ENCODE measurements around the gene TAF4.
"Not testable (repeated sequence)": the region's sequence is repeated elsewhere in the genome, so short reads cannot be mapped to it uniquely, and the experiment has no call there.

The TAF4 gene

GRCh38 chr20:62088258-62089127, 22.8 kb upstream of the TAF4 start:
- ChIA-PET CTCF (no interaction called here), POLR2A (no interaction called here)
- DNase-seq: peak; percentile 48 to 70 (median 58)

GRCh38 chr20:62087632-62088031, 22.0 kb upstream of the TAF4 start:
- POLR2A ChIA-PET: no interaction called here
- Histone ChIP-seq H3K4me3 (ENCODE audit: control insufficient read depth in 1 of 7, extremely low read depth in 1 of 7, insufficient read depth in 4 of 7, low read depth in 2 of 7, low read length in 6 of 7) (no peak overlapping the region), H3K27me3 (replicated peaks in 2 of 5; ENCODE audit: control insufficient read depth in 4 of 5, insufficient read depth in 5 of 5, low read length in 4 of 5) (peaks cover 0 to 13% (median 2%) of the 10 kb centered on the region in 5 experiments)

More at GRCh38 chr20:62088258-62089127, 22.8 kb upstream of the TAF4 start:
- Histone ChIP-seq H3K27me3 (replicated peaks in 2 of 5; ENCODE audit: control insufficient read depth in 4 of 5, insufficient read depth in 5 of 5, low read length in 4 of 5) (peaks cover 0 to 13% (median 2%) of the 10 kb centered on the region in 5 experiments), H3K4me1 (ENCODE audit: control extremely low read depth in 1 of 4, control insufficient read depth in 4 of 4, insufficient read depth in 4 of 4, low read length in 3 of 4) (no peaks in the 10 kb centered on the region), H3K36me3 (ENCODE audit: control insufficient read depth in 4 of 4, insufficient read depth in 4 of 4, low read length in 3 of 4) (no peaks in the 10 kb centered on the region), H3K4me3 (ENCODE audit: control insufficient read depth in 1 of 7, extremely low read depth in 1 of 7, insufficient read depth in 4 of 7, low read depth in 2 of 7, low read length in 6 of 7) (no peak overlapping the region), H3K9me3 (ENCODE audit: control extremely low read depth in 1 of 5, control insufficient read depth in 4 of 5, insufficient read depth in 2 of 5, low read depth in 1 of 5, low read length in 4 of 5) (peaks cover 0 to 5% (median under 1%) of the 10 kb centered on the region in 5 experiments), H3K27ac (ENCODE audit: insufficient read depth in 1 of 2, low read depth in 1 of 2, low read length in 2 of 2, poor library complexity in 1 of 2, severe bottlenecking in 2 of 2) (no peak overlapping the region)
- 92% methylated on average over 7 of the region's 15 CpGs for WGBS (ENCODE audit: insufficient coverage)

DNA sequence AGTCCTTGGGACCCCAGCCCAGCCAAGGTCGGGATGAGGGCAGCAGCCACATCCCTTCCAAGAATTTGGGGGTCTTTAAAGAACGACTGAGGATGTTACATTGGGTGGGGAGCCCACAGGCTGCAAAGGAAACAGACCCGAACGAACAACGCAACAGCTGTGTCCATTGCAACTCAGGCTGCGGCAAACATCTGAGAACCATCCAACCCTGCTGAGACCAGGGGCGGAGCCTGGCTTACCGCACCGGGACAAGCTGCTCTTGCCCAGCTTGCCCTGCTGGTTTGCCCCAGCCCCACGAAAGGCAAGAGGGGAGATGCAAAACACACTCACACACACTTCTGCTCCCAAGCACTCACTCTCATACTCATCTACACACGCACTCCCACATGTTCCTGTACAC, 21.5 kb upstream of the TAF4 start:
- Histone ChIP-seq H3K36me3 (ENCODE audit: control insufficient read depth in 4 of 4, insufficient read depth in 4 of 4, low read length in 3 of 4) (no peaks in the 10 kb centered on the region), H3K9me3 (ENCODE audit: control extremely low read depth in 1 of 5, control insufficient read depth in 4 of 5, insufficient read depth in 2 of 5, low read depth in 1 of 5, low read length in 4 of 5) (no peaks in the 10 kb centered on the region), H3K27ac (ENCODE audit: insufficient read depth in 1 of 2, low read depth in 1 of 2, low read length in 2 of 2, poor library complexity in 1 of 2, severe bottlenecking in 2 of 2) (no peak overlapping the region), H3K27me3 (replicated peaks in 2 of 5; ENCODE audit: control insufficient read depth in 4 of 5, insufficient read depth in 5 of 5, low read length in 4 of 5) (peaks cover 0 to 15% (median 2%) of the 10 kb centered on the region in 5 experiments), H3K4me3 (ENCODE audit: control insufficient read depth in 1 of 7, extremely low read depth in 1 of 7, insufficient read depth in 4 of 7, low read depth in 2 of 7, low read length in 6 of 7) (no peak overlapping the region), H3K4me1 (ENCODE audit: control extremely low read depth in 1 of 4, control insufficient read depth in 4 of 4, insufficient read depth in 4 of 4, low read length in 3 of 4) (no peaks in the 10 kb centered on the region)
- WGBS (ENCODE audit: insufficient coverage): 48% methylated on average over 9 of the region's 11 CpGs
- ChIA-PET POLR2A (no interaction called here), CTCF (no interaction called here)
- DNase-seq: peak in 2 of 3 donors; percentile 16 to 31

More at GRCh38 chr20:62087632-62088031, 22.0 kb upstream of the TAF4 start:
- Histone ChIP-seq H3K27ac (ENCODE audit: insufficient read depth in 1 of 2, low read depth in 1 of 2, low read length in 2 of 2, poor library complexity in 1 of 2, severe bottlenecking in 2 of 2) (no peak overlapping the region), H3K9me3 (ENCODE audit: control extremely low read depth in 1 of 5, control insufficient read depth in 4 of 5, insufficient read depth in 2 of 5, low read depth in 1 of 5, low read length in 4 of 5) (peaks cover 0 to 2% (median 0%) of the 10 kb centered on the region in 5 experiments), H3K4me1 (ENCODE audit: control extremely low read depth in 1 of 4, control insufficient read depth in 4 of 4, insufficient read depth in 4 of 4, low read length in 3 of 4) (no peaks in the 10 kb centered on the region), H3K36me3 (ENCODE audit: control insufficient read depth in 4 of 4, insufficient read depth in 4 of 4, low read length in 3 of 4) (no peaks in the 10 kb centered on the region)
- CTCF ChIA-PET: no interaction called here
- no peak for DNase-seq
- WGBS (ENCODE audit: insufficient coverage): 95% methylated on average over 15 of the region's 17 CpGs

DNA sequence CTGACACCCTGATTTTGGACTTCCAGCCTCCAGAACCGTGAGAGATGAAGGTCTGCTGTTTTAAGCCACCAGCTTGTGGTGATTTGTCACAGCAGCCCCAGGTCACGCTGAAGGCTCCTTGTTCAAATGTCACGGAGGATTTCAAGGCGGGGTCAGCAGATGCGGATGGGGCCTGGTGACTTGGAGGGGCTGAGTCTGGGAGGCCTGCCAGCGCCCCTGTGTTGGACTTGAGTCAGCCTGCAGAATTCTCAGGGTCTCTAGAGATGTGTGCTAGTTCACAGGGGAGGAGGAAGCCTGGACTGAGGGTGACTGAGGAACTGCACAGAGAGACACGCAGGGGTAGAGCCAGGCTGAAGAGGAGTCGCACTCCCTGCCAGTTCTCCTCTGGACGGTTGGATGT, 19.5 kb upstream of the TAF4 start:
- H3K27me3 ChIP-seq (replicated peaks in 2 of 5; ENCODE audit: control insufficient read depth in 4 of 5, insufficient read depth in 5 of 5, low read length in 4 of 5): peaks cover 2 to 15% (median 2%) of the 10 kb centered on the region in 5 experiments
- no peak for DNase-seq
- ChIA-PET CTCF (interaction anchor here (1.1 kb wide), 1 partner anchor 9 kb away, joined by 3 read pairs; no protein-coding TSS in a partner anchor), POLR2A (interaction anchor here (1.1 kb wide), 1 partner anchor 19 kb away, joined by 3 read pairs; no protein-coding TSS in a partner anchor)
- WGBS (ENCODE audit: insufficient coverage): 91% methylated on average over 8 of the region's 9 CpGs
- H3K9me3 ChIP-seq (ENCODE audit: control extremely low read depth in 1 of 5, control insufficient read depth in 4 of 5, insufficient read depth in 2 of 5, low read depth in 1 of 5, low read length in 4 of 5): peaks cover 0 to 3% (median 0%) of the 10 kb centered on the region in 5 experiments
- H3K4me3 ChIP-seq (ENCODE audit: control insufficient read depth in 1 of 7, extremely low read depth in 1 of 7, insufficient read depth in 4 of 7, low read depth in 2 of 7, low read length in 6 of 7): no peak overlapping the region
- no peaks in the 10 kb centered on the region for H3K36me3 ChIP-seq (ENCODE audit: control insufficient read depth in 4 of 4, insufficient read depth in 4 of 4, low read length in 3 of 4)
- H3K27ac ChIP-seq (ENCODE audit: insufficient read depth in 1 of 2, low read depth in 1 of 2, low read length in 2 of 2, poor library complexity in 1 of 2, severe bottlenecking in 2 of 2): no peak overlapping the region
- H3K4me1 ChIP-seq (ENCODE audit: control extremely low read depth in 1 of 4, control insufficient read depth in 4 of 4, insufficient read depth in 4 of 4, low read length in 3 of 4): no peaks in the 10 kb centered on the region

DNA sequence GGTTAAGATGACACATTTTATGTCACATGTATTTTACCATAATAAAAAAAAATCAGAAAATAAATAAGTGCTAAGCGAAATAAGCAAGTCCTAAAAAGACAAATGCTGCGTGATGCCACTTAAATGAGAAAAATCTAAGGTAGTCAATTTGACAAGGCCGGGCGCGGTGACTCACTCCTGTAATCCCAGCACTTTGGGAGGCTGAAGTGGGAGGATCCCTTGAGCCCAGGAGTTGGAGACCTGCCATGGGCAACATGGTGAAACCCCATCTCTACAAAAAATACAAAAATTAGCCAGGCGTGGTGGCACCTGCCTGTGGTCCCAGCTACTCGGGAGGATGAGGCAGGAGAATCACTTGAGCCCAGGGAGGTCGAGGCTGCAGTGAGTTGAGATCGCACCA, 18.5 kb upstream of the TAF4 start:
- WGBS (ENCODE audit: insufficient coverage): 100% methylated on average over 6 of the region's 9 CpGs
- H3K4me3 ChIP-seq (ENCODE audit: control insufficient read depth in 1 of 7, extremely low read depth in 1 of 7, insufficient read depth in 4 of 7, low read depth in 2 of 7, low read length in 6 of 7): not testable (repeated sequence)
- CTCF ChIA-PET: interaction anchor here (1.1 kb wide), 1 partner anchor 10 kb away, joined by 3 read pairs; no protein-coding TSS in a partner anchor

GRCh38 chr20:62083312-62083711, 17.6 kb upstream of the TAF4 start:
- DNase-seq: no peak
- H3K4me1 ChIP-seq (ENCODE audit: control extremely low read depth in 1 of 4, control insufficient read depth in 4 of 4, insufficient read depth in 4 of 4, low read length in 3 of 4): no peaks in the 10 kb centered on the region
- WGBS (ENCODE audit: insufficient coverage): 75% methylated on average over 4 of the region's 5 CpGs
- peaks cover 1 to 13% (median 2%) of the 10 kb centered on the region in 5 experiments for H3K27me3 ChIP-seq (replicated peaks in 2 of 5; ENCODE audit: control insufficient read depth in 4 of 5, insufficient read depth in 5 of 5, low read length in 4 of 5)
- no peaks in the 10 kb centered on the region for H3K36me3 ChIP-seq (ENCODE audit: control insufficient read depth in 4 of 4, insufficient read depth in 4 of 4, low read length in 3 of 4)
- CTCF ChIA-PET: no interaction called here
- peaks cover 0 to 7% (median 3%) of the 10 kb centered on the region in 5 experiments for H3K9me3 ChIP-seq (ENCODE audit: control extremely low read depth in 1 of 5, control insufficient read depth in 4 of 5, insufficient read depth in 2 of 5, low read depth in 1 of 5, low read length in 4 of 5)
- no peak overlapping the region for H3K4me3 ChIP-seq (ENCODE audit: control insufficient read depth in 1 of 7, extremely low read depth in 1 of 7, insufficient read depth in 4 of 7, low read depth in 2 of 7, low read length in 6 of 7)
- POLR2A ChIA-PET: no interaction called here
- H3K27ac ChIP-seq (ENCODE audit: insufficient read depth in 1 of 2, low read depth in 1 of 2, low read length in 2 of 2, poor library complexity in 1 of 2, severe bottlenecking in 2 of 2): no peak overlapping the region

More for the DNA sequence above, 18.5 kb upstream of the TAF4 start:
- H3K27ac ChIP-seq (ENCODE audit: insufficient read depth in 1 of 2, low read depth in 1 of 2, low read length in 2 of 2, poor library complexity in 1 of 2, severe bottlenecking in 2 of 2); H3K36me3 ChIP-seq (ENCODE audit: control insufficient read depth in 4 of 4, insufficient read depth in 4 of 4, low read length in 3 of 4); H3K9me3 ChIP-seq (ENCODE audit: control extremely low read depth in 1 of 5, control insufficient read depth in 4 of 5, insufficient read depth in 2 of 5, low read depth in 1 of 5, low read length in 4 of 5); POLR2A ChIA-PET; H3K4me1 ChIP-seq (ENCODE audit: control extremely low read depth in 1 of 4, control insufficient read depth in 4 of 4, insufficient read depth in 4 of 4, low read length in 3 of 4); DNase-seq: not testable (repeated sequence)
- peaks cover 2 to 15% (median 2%) of the 10 kb centered on the region in 5 experiments for H3K27me3 ChIP-seq (replicated peaks in 2 of 5; ENCODE audit: control insufficient read depth in 4 of 5, insufficient read depth in 5 of 5, low read length in 4 of 5)

Data from common myeloid progenitor, CD34-positive (primary cell).